T-helper 9 cell (primary cell): ENCODE measurements around the gene MAP3K13.

Experiments
- DNase-seq: peaks from one replicate; pipeline ENCODE4 v3.0.0-alpha.2; 2020

Gene MAP3K13

DNA sequence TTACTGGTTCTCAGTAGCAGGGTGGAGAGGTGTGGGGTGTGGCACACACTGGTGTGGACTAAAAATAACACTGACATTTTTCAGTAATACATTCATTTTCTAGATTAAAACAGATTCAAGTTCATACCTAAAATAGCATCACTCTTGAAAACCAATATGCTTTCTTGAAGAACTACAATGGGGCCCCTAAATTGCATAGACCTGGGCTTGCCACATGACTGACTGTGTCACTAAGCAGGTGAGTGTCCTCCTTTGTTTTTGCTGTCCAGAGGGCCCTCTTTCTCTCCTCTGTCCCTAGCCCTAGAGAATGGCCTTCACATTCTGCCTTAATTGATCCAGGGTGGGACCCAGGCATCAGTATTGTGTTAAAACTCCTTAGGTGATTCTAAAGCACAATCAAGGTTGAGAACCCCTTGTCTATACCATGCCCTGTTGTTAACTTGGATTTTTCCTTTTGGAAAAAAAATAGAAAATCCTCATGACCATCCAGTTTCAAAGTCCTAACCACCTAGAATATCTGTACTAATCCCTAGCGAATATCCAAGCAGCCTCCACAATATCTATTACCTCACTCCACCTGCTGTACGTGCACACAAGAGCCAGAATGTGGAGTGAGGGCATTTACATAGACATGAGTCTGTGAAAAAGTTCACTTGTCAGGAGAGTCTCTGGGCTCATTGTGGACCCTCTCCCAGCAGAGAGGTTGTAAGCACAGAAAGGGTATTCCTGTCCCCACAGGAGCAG, 154.6 kb downstream of the MAP3K13 start:
- DNase-seq = no peak

DNA sequence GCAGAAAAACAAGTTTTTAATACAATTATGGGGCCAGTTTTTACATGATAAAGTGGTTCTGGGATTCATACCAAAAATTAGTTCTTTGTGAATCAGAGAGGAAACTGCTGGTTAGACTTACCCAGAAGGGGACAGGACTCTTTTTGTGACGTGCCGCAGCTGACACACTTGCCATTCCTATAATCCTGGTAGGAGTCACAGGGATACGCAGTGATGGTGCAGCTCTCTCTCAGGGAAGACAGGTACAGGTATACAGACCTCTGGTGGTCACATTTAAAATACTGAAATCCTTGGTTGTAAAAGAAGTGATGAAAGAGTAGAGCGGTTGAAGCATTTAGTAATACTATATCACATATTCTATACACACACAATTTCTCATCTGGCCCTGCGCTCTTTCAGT, 156.1 kb downstream of the MAP3K13 start:
- DNase-seq = no peak

DNA sequence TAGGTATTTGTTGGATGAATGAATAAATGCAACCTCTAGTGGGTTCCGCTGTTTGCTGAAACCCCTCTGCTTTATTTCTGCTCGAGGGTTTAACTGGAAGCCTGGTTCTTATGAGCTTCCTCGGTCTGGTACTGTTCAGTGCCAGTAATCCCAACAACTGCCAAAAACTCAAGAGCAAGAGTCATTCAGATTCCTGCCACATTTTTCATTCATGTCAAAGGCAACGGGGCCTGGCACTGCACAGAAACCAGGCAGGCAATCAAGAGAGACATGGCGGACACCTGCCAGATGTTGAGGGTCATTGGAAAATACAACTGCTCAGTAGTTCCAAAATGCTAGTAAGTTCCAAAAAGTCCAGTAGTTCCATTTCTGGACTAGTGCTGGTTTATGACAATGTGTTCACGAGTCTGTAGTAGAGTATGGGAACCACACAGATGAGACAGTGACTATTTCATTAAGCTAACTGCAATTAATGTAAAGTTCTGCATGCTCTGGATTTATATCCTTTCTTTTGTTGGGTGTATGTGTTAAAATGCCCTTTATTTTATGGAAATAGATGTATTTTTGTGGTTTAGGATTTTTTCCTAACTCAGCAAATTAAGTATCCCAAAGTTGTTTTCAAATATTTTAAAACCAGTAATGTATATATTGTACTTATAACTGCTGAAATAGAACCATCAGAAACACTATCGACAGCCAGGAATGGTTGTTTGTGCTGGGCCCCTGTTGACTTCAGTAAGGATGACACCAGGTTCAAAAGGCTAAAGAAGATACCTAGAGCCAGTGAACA, 158.6 kb downstream of the MAP3K13 start:
- DNase-seq = no peak

DNA sequence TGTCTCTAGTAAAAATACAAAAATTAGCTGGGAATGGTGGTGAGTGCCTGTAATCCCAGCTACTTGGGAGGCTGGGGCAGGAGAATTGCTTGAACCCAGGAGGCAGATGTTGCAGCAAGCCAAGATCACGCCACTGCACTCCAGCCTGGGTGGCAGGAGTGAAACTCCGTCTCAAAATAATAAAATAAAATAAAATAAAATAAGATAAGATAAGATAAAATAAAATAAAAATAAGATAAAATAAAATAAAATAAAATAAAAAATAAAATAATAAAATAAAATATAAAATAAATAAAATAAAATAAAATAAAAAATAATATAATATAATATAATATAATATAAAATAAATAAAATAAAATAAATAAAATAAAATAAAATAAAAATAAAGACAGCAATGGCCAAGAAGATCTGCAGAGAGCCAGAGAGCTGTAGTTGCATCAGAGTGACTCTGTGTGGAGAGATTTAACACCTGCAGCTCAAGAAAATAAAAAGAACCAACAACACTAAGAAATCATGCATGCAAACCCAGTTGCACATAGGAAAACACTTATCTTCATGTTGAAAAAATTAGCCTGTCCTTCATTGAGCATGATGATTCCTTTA, 163.5 kb downstream of the MAP3K13 start:
- no peak for DNase-seq

DNA sequence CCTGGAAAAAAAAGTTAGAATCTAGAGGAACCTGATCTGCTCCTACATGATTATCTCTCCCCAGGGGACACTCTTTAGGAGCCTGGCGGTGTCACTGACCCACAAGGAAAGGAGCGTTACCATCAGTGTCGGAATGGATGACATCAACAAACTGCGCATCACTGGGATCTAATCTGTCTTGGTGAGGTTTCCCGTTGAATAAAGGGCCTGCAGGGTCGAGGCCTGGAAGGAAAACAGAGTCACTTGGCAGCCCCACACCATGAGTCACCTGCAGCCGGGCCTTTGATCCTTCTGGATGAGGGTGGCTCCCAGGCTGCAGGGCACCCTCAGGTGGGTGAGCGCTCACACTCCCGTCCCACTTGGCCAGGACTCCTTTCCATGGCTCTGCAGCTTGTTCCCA, 164.4 kb downstream of the MAP3K13 start:
- DNase-seq = no peak

DNA sequence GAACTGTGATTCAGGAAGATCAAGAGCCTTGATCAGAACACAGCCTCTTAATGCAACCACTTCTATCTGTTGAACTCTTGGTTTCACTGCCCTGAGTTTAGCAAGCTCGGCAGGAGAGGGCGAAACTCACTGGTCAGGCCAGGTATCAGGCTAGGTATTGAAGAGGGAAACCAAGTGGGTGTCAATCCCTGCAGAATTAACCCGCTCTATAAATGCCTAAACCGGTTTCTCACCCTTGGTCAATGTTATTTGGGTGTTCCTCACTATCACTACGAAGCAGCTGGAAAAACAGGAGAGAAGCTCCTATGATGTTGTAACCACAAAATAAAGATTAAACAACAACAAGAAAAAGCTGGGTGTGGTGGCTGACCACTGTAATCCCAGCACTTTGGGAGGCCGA, 165.6 kb downstream of the MAP3K13 start:
- no peak for DNase-seq

DNA sequence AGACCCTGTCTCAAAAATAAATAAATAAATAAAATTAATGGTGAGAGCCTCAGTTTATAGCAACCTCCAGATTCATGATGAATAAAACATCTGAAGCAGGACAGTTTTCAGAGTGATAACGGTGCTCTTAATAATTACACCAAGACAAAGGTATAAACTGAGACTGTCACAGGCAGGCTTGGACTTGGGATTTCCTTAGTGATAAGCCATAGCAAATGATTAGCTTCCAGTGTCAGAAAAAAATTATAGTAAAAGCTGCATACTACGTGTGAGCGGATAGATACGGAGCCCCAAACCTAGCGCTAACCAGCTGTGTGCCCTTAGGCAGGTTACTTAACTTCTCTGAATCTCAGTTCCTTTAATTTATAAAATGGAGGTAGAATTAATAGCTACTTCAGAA, 167.9 kb downstream of the MAP3K13 start:
- no peak for DNase-seq

DNA sequence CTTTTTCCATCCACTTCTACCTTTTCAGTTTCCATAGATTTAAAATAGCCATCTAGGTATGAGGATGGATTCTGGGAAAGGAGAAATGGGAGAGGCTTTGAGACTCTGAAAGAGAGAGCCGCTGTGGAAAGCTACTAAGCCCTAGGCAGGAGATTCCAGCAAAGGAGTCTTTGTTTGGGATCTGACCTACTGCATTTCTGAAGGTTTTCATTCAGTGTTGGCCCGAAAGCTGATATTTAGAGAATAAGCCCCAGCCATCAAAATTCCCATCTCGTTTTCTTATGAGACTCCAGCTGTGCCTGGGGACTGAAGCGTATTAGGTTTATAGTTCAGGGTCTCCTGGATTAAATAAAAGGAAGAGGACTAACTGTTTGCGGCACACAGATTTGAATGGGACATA, 170.0 kb downstream of the MAP3K13 start:
- DNase-seq = no peak

DNA sequence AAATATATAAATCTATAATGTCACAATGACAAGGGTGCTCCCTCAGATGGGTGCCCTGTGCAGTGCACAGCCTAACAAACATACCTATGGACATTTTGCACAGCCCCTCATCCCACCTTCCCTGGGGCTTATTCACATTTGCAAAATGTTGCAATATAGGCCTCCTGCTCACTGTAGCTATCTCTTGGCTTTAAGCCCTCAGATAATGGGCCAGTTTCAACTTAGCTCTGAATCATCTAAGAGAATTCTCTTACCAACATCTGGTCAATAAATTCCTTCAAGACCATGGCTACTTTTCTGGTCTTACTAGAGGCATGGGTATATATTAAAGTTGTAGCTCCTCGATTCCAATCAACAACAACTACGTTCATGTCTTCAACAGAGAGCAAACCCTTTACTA, 171.6 kb downstream of the MAP3K13 start:
- no peak for DNase-seq

DNA sequence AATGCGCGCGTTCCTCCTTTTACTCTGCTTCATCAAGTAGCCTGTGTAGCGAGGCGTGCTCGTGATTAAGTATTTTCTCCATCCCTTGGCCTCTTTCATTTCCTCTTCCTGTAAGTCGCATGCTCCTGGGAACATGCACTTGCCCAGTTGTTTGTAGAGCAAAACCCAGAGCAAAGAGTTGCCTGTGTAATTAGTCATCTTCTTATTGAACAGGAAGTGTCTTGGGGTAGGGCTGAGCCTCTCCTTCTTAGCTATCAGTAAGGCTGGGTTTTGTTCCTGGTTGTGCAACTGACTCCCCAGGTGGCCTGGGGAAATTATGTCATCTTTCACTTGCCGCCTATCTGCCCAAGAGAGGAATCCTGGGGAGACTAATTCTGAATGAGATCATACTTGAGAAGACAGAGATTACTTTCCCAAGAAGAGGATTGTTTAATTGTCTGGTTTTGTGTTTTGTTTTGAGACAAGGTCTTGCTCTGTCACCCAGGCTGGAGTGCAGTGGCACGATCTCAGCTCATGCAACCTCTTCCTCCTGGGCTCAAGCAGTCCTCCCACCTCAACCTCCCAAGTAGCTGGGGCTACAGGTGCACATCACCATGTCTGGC, 174.5 kb downstream of the MAP3K13 start:
- DNase-seq = no peak
